HL-60 (cell line): Measurements from ENCODE around the gene FREM1.

Source experiments
- GABPA ChIP-seq: IDR thresholded peaks from 2 replicates; pipeline ENCODE4 v1.6.1; 2012; ENCODE audit warnings: low read depth
- POLR2AphosphoS5 ChIP-seq: IDR thresholded peaks from 2 replicates; pipeline ENCODE4 v1.6.1; 2012; ENCODE audit warnings: low read depth
- SPI1 ChIP-seq: IDR thresholded peaks from 2 replicates; pipeline ENCODE4 v1.6.1; 2012; ENCODE audit warnings: low read depth, mild to moderate bottlenecking, borderline replicate concordance
- TF ChIP-seq, protein P1 (sequence below): IDR thresholded peaks from one replicate; pipeline ENCODE4 v1.5.1; 2011; ENCODE audit warnings: low read length, control low read depth, inconsistent platforms; ENCODE audit not compliant: insufficient read depth
- TF ChIP-seq, protein P2 (sequence below): IDR thresholded peaks from 2 replicates; pipeline ENCODE4 v1.6.1; 2012; ENCODE audit warnings: low read depth; ENCODE audit not compliant: insufficient replicate concordance

- no peak for TF ChIP-seq POLR2AphosphoS5
- TF ChIP-seq, protein P1, sequence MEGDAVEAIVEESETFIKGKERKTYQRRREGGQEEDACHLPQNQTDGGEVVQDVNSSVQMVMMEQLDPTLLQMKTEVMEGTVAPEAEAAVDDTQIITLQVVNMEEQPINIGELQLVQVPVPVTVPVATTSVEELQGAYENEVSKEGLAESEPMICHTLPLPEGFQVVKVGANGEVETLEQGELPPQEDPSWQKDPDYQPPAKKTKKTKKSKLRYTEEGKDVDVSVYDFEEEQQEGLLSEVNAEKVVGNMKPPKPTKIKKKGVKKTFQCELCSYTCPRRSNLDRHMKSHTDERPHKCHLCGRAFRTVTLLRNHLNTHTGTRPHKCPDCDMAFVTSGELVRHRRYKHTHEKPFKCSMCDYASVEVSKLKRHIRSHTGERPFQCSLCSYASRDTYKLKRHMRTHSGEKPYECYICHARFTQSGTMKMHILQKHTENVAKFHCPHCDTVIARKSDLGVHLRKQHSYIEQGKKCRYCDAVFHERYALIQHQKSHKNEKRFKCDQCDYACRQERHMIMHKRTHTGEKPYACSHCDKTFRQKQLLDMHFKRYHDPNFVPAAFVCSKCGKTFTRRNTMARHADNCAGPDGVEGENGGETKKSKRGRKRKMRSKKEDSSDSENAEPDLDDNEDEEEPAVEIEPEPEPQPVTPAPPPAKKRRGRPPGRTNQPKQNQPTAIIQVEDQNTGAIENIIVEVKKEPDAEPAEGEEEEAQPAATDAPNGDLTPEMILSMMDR, result no peak
- TF ChIP-seq, protein P2, sequence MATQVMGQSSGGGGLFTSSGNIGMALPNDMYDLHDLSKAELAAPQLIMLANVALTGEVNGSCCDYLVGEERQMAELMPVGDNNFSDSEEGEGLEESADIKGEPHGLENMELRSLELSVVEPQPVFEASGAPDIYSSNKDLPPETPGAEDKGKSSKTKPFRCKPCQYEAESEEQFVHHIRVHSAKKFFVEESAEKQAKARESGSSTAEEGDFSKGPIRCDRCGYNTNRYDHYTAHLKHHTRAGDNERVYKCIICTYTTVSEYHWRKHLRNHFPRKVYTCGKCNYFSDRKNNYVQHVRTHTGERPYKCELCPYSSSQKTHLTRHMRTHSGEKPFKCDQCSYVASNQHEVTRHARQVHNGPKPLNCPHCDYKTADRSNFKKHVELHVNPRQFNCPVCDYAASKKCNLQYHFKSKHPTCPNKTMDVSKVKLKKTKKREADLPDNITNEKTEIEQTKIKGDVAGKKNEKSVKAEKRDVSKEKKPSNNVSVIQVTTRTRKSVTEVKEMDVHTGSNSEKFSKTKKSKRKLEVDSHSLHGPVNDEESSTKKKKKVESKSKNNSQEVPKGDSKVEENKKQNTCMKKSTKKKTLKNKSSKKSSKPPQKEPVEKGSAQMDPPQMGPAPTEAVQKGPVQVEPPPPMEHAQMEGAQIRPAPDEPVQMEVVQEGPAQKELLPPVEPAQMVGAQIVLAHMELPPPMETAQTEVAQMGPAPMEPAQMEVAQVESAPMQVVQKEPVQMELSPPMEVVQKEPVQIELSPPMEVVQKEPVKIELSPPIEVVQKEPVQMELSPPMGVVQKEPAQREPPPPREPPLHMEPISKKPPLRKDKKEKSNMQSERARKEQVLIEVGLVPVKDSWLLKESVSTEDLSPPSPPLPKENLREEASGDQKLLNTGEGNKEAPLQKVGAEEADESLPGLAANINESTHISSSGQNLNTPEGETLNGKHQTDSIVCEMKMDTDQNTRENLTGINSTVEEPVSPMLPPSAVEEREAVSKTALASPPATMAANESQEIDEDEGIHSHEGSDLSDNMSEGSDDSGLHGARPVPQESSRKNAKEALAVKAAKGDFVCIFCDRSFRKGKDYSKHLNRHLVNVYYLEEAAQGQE, result no peak
- TF ChIP-seq GABPA, result no peak
- no peak for TF ChIP-seq SPI1
Measured at GRCh38 chr9:14945351-14945750, 35.1 kb upstream of the FREM1 start.
